Prostate gland (tissue), 2 donors: Measurements from ENCODE around the gene DHX35. TPM values are rescaled to one million over a fixed set of nuclear protein-coding genes. Genes with fewer than 3 reads are reported as not detected.

Experiments
- DNase-seq: peaks from one replicate; pipeline ENCODE4 v3.0.0-alpha.2; 2019; ENCODE audit warnings: low spot score
- H3K27ac ChIP-seq, 2 donors: fragments of 200-600 bp; sonication (generic); 2 replicates each; pipeline ENCODE4 v1.5.1; 2017 to 2019
- H3K27me3 ChIP-seq: fragments of 200-600 bp; sonication (generic); replicated peaks from 2 replicates; pipeline ENCODE4 v1.5.1; 2019; ENCODE audit not compliant: insufficient read depth
- H3K36me3 ChIP-seq, 2 donors: fragments of 200-600 bp; sonication (generic); 1 replicate in 1 of 2; 2 replicates in 1 of 2; pipeline versions ENCODE4 v1.5.1 to v1.8.1; 2017 to 2019
- H3K4me1 ChIP-seq: fragments of 200-600 bp; sonication (generic); replicated peaks from 2 replicates; pipeline ENCODE4 v1.5.1; 2019
- H3K4me3 ChIP-seq, 2 donors: fragments of 200-600 bp; sonication (generic); 2 replicates each; pipeline ENCODE4 v1.5.1; 2017 to 2019
- H3K9me3 ChIP-seq: fragments of 200-600 bp; sonication (generic); 2 replicates; pipeline ENCODE4 v1.5.1; 2017
- CTCF ChIP-seq, 4 experiments: fragments of 200-600 bp in 2 of 4; fragments of 450-650 bp in 2 of 4; sonication (generic) in 2 of 4; IDR thresholded peaks; 1 replicate in 3 of 4; 2 replicates in 1 of 4; pipeline ENCODE4 v1.5.1; 2016 to 2019; ENCODE audit warnings: antibody characterized with exemption in 4 of 4, mild to moderate bottlenecking in 2 of 4, moderate library complexity in 2 of 4
- POLR2A ChIP-seq: fragments of 450-650 bp; IDR thresholded peaks from one replicate; pipeline ENCODE4 v1.6.1; 2016; ENCODE audit warnings: antibody characterized with exemption, mild to moderate bottlenecking
- POLR2AphosphoS5 ChIP-seq: sonication (generic); formaldehyde crosslinking; IDR thresholded peaks from one replicate; pipeline ENCODE4 v1.6.1; 2017; ENCODE audit warnings: antibody characterized with exemption
- WGBS: methylation state at CpG from one replicate; pipeline ENCODE4 v1.1.5; 2018; 5-methylcytosine and 5-hydroxymethylcytosine counted together
- intact Hi-C: fragments of 100-400 bp; cut with DNase I; formaldehyde crosslinking; loops from one replicate; pipeline ENCODE4 v1.14.2; 2022
- total RNA-seq, 2 donors: library from RNA; depleted of rRNA; stranded (reverse); fragments of >200 nt; gene quantifications; one replicate each; pipeline ENCODE4 v1.1.0, GENCODE V29; 2016

The DHX35 gene
- total RNA-seq, 2 donors from 2014 or later = 12.8 to 15.6 TPM

GRCh38 chr20:38997622-38998021 is 35.5 kb downstream of the DHX35 start:
- no peaks in the 10 kb centered on the region for H3K9me3 ChIP-seq
- H3K36me3 ChIP-seq = peaks cover 0 to 5% of the 10 kb centered on the region in 2 donors
- intact Hi-C loops = no loop called here
- H3K27ac ChIP-seq = no peak overlapping the region
- H3K27me3 ChIP-seq = no peaks in the 10 kb centered on the region
- TF ChIP-seq POLR2A (no peak), POLR2AphosphoS5 (no peak), CTCF (IDR thresholded peaks at IDR 0.05) (no peak)
- H3K4me3 ChIP-seq = no peak overlapping the region
- no peak for DNase-seq
- 83% methylated on average over 8 of the region's 8 CpGs for WGBS
- no peaks in the 10 kb centered on the region for H3K4me1 ChIP-seq

GRCh38 chr20:38999217-38999616 is 37.1 kb downstream of the DHX35 start:
- Histone ChIP-seq H3K9me3 (no peaks in the 10 kb centered on the region), H3K36me3 (peaks cover 0 to 5% of the 10 kb centered on the region in 2 donors), H3K4me1 (no peaks in the 10 kb centered on the region), H3K27ac (no peak overlapping the region), H3K4me3 (no peak overlapping the region), H3K27me3 (no peaks in the 10 kb centered on the region)
- no peak for DNase-seq
- 88% methylated on average over 3 of the region's 3 CpGs for WGBS
- TF ChIP-seq CTCF (IDR thresholded peaks at IDR 0.05) (no peak), POLR2AphosphoS5 (no peak), POLR2A (no peak)
- intact Hi-C loops = no loop called here

GRCh38 chr20:38999965-39000910 is 38.1 kb downstream of the DHX35 start:
- H3K36me3 ChIP-seq = peaks cover 0 to 5% of the 10 kb centered on the region in 2 donors
- no peak overlapping the region for H3K4me3 ChIP-seq
- no peak overlapping the region for H3K27ac ChIP-seq
- H3K9me3 ChIP-seq = no peaks in the 10 kb centered on the region
- intact Hi-C loops = no loop called here
- WGBS = 60% methylated on average over 6 of the region's 6 CpGs
- H3K27me3 ChIP-seq = no peaks in the 10 kb centered on the region
- no peak for DNase-seq
- TF ChIP-seq POLR2AphosphoS5 (no peak), POLR2A (no peak), CTCF (IDR thresholded peaks at IDR 0.05) (no peak)
- no peaks in the 10 kb centered on the region for H3K4me1 ChIP-seq

GRCh38 chr20:39004508-39004907 is 42.4 kb downstream of the DHX35 start:
- TF ChIP-seq CTCF (IDR thresholded peaks at IDR 0.05) = no peak
- no peak for TF ChIP-seq POLR2AphosphoS5
- TF ChIP-seq POLR2A = no peak
- H3K4me1 ChIP-seq = no peaks in the 10 kb centered on the region
- H3K4me3 ChIP-seq = no peak overlapping the region
- 43% methylated on average over 1 of the region's 1 CpG for WGBS
- DNase-seq = no peak
- H3K36me3 ChIP-seq = peaks cover 0 to 3% of the 10 kb centered on the region in 2 donors
- intact Hi-C loops = no loop called here
- H3K9me3 ChIP-seq = no peaks in the 10 kb centered on the region
- no peak overlapping the region for H3K27ac ChIP-seq
- H3K27me3 ChIP-seq = no peaks in the 10 kb centered on the region

GRCh38 chr20:39009348-39009747 is 47.2 kb downstream of the DHX35 start:
- no peaks in the 10 kb centered on the region for H3K36me3 ChIP-seq

More at GRCh38 chr20:39009348-39009747, 47.2 kb downstream of the DHX35 start:
- H3K9me3 ChIP-seq = no peaks in the 10 kb centered on the region
- H3K27me3 ChIP-seq = no peaks in the 10 kb centered on the region
- H3K27ac ChIP-seq = no peak overlapping the region
- no peak overlapping the region for H3K4me3 ChIP-seq
- WGBS = 97% methylated on average over 1 of the region's 1 CpG
- TF ChIP-seq POLR2AphosphoS5 (no peak), POLR2A (no peak), CTCF (IDR thresholded peaks at IDR 0.05) (no peak)
- H3K4me1 ChIP-seq = no peaks in the 10 kb centered on the region
- no peak for DNase-seq
- intact Hi-C loops = no loop called here
